GM12878 (cell line): ENCODE data around the gene CALML4. TPM values are rescaled to one million over a fixed set of nuclear protein-coding genes. Genes with fewer than 3 reads are reported as not detected.

Source experiments
- ATAC-seq: fragments of 200-7000 bp; cut with Tn5 transposase; 3 replicates; pipeline ENCODE4 v1.9.1; 2020; ENCODE audit warnings: mild to moderate bottlenecking, moderate library complexity
- BruUV-seq: library from RNA; stranded (reverse); fragments of 400-500 nt; replicated peaks from 2 replicates; lab custom pipeline; 2021; lab: Mats Ljungman, UMichigan
- CTCF ChIA-PET: fragments of 300-600 bp; sonication (Branson Sonifier 250); formaldehyde crosslinking; extraction: SDS; loops from one replicate; lab custom pipeline; 2021; ENCODE audit warnings: inconsistent platforms; lab: Yijun Ruan, JAX
- POLR2A ChIA-PET: fragments of 350-600 bp; formaldehyde crosslinking; extraction: SDS; loops from one replicate; lab custom pipeline; 2021; ENCODE audit warnings: inconsistent platforms; lab: Charles Lee
- RAD21 ChIA-PET: fragments of 300-600 bp; sonication (Branson Sonifier 250); formaldehyde crosslinking; loops from one replicate; lab custom pipeline; 2023; ENCODE audit warnings: antibody characterized with exemption; ENCODE audit not compliant: unreplicated experiment; lab: Charles Lee
- SMC1A ChIA-PET: fragments of 300-600 bp; sonication (Branson Sonifier 250); formaldehyde crosslinking; loops from one replicate; lab custom pipeline; 2023; ENCODE audit not compliant: unreplicated experiment, uncharacterized antibody; lab: Charles Lee
- DNase-seq: peaks from one replicate; pipeline ENCODE4 v3.0.0-alpha.2; 2011; ENCODE audit warnings: low read depth, low spot score
- FAIRE-seq: peaks from 3 replicates; lab custom pipeline; 2011; peaks lifted over from hg19 to GRCh38; lab: Jason Lieb, UNC
- H2AFZ ChIP-seq: 2 replicates; pipeline ENCODE4 v1.6.0; 2011; ENCODE audit warnings: low read depth, low read length, control low read depth; ENCODE audit not compliant: control insufficient read depth
- H3K27ac ChIP-seq: 2 replicates; pipeline ENCODE4 v1.5.1; 2011; ENCODE audit warnings: control low read depth; ENCODE audit not compliant: control insufficient read depth, insufficient read depth
- H3K27me3 ChIP-seq, 2 experiments: replicated peaks in 1 of 2; 2 replicates each; pipeline versions ENCODE4 v1.6.0 to v1.6.1; 2011; ENCODE audit warnings: low read length in 1 of 2; ENCODE audit not compliant: control insufficient read depth in 2 of 2, insufficient read depth in 2 of 2
- H3K36me3 ChIP-seq, 2 experiments: 2 replicates each; pipeline ENCODE4 v1.5.1; 2011; ENCODE audit warnings: low read length in 1 of 2; ENCODE audit not compliant: control insufficient read depth in 2 of 2, insufficient read depth in 2 of 2
- H3K4me1 ChIP-seq: 2 replicates; pipeline ENCODE4 v1.6.1; 2011; ENCODE audit warnings: mild to moderate bottlenecking, low read length, moderate library complexity, mixed read lengths; ENCODE audit not compliant: control insufficient read depth, insufficient read depth
- H3K4me2 ChIP-seq: 2 replicates; pipeline ENCODE4 v1.6.0; 2011; ENCODE audit warnings: control low read depth; ENCODE audit not compliant: control insufficient read depth, insufficient read depth
- H3K4me3 ChIP-seq: fragments of 200-600 bp; sonication (generic); 2 replicates; pipeline ENCODE4 v1.5.1; 2016
- H3K79me2 ChIP-seq: 2 replicates; pipeline ENCODE4 v1.6.0; 2011; ENCODE audit warnings: low read length; ENCODE audit not compliant: control insufficient read depth, insufficient read depth
- H3K9ac ChIP-seq: 2 replicates; pipeline ENCODE4 v1.8.0; 2011; ENCODE audit warnings: low read length, control low read depth, mixed read lengths; ENCODE audit not compliant: control insufficient read depth, insufficient read depth
- H3K9me3 ChIP-seq: replicated peaks from 3 replicates; pipeline ENCODE4 v1.5.1; 2011; ENCODE audit warnings: mild to moderate bottlenecking, low read length; ENCODE audit not compliant: control insufficient read depth, insufficient read depth
- H4K20me1 ChIP-seq: 2 replicates; pipeline ENCODE4 v1.6.0; 2011; ENCODE audit not compliant: control insufficient read depth, insufficient read depth
- BCL11A ChIP-seq: IDR thresholded peaks from 2 replicates; pipeline ENCODE4 v1.6.1; 2011; ENCODE audit warnings: low read depth, low read length
- BCLAF1 ChIP-seq: fragments of 450-650 bp; IDR thresholded peaks from 2 replicates; pipeline ENCODE4 v1.6.1; 2017; ENCODE audit warnings: antibody characterized with exemption, mild to moderate bottlenecking, moderate library complexity
- EGR1 ChIP-seq, 2 experiments: IDR thresholded peaks; 1 replicate in 1 of 2; 2 replicates in 1 of 2; pipeline ENCODE4 v1.6.1; 2011 to 2012; ENCODE audit warnings: low read depth in 2 of 2, low read length in 2 of 2, borderline replicate concordance in 1 of 2, mild to moderate bottlenecking in 1 of 2, moderate library complexity in 1 of 2
- JUNB ChIP-seq: IDR thresholded peaks from 2 replicates; pipeline ENCODE4 v1.6.1; 2016; ENCODE audit warnings: antibody characterized with exemption, mild to moderate bottlenecking
- NFYB ChIP-seq: IDR thresholded peaks from 2 replicates; pipeline ENCODE4 v1.6.1; 2011; ENCODE audit warnings: low read depth, mild to moderate bottlenecking, low read length, improper control_type of control experiment, moderate library complexity; ENCODE audit not compliant: insufficient read depth
- PAX5 ChIP-seq: IDR thresholded peaks from 2 replicates; pipeline ENCODE4 v1.6.1; 2011; ENCODE audit warnings: low read depth, low read length, borderline replicate concordance
- RFX5 ChIP-seq: IDR thresholded peaks from 2 replicates; pipeline ENCODE4 v1.6.1; 2011; ENCODE audit warnings: low read depth, low read length, improper control_type of control experiment
- SMAD1 ChIP-seq: fragments of 450-650 bp; IDR thresholded peaks from 2 replicates; pipeline ENCODE4 v1.6.1; 2018; ENCODE audit warnings: mild to moderate bottlenecking, low read depth; ENCODE audit not compliant: partially characterized antibody
- ZNF622 ChIP-seq: fragments of 450-650 bp; IDR thresholded peaks from 2 replicates; pipeline ENCODE4 v1.6.1; 2017; ENCODE audit warnings: mild to moderate bottlenecking, inconsistent platforms
- in situ Hi-C: fragments of 300-500 bp; cut with MboI; formaldehyde crosslinking; loops from 9 replicates; pipeline ENCODE4 v1.14.3; 2018; ENCODE audit warnings: mixed read lengths
- intact Hi-C: fragments of 100-400 bp; cut with micrococcal nuclease; formaldehyde crosslinking; loops from one replicate; pipeline ENCODE4 v1.14.2; 2022; ENCODE audit not compliant: unreplicated experiment
- polyA plus RNA-seq, 11 experiments: library from polyadenylated mRNA; depleted of rRNA in 4 of 11; unstranded in 6 of 11; stranded (reverse) in 5 of 11; fragments of >200 nt; fragmentation: Nextera tagmentation in 4 of 11; fragmentation: Illumina TruSeq in 1 of 11; extraction: Ambion mirVana in 4 of 11; extraction: Trizol in 1 of 11; gene quantifications; 1 replicate in 1 of 11; 2 replicates in 10 of 11; pipeline versions ENCODE4 v1.2.1 to v1.2.3, GENCODE V29; 2011 to 2016; ENCODE audit warnings: inconsistent platforms in 2 of 11, missing spikeins in 2 of 11, low read depth in 1 of 11
- total RNA-seq, 4 experiments: library from RNA; depleted of rRNA in 3 of 4; stranded (reverse); fragments of >200 nt in 3 of 4; fragmentation: Illumina TruSeq in 1 of 4; extraction: Trizol in 1 of 4; gene quantifications; 2 replicates each; pipeline versions ENCODE4 v1.2.1 to v1.2.3, GENCODE V29; 2013 to 2021

The CALML4 gene
- total and polyA plus RNA-seq, 10 of the 15 experiments (the other 5 are each of a cell fraction or from before 2014, with no cell fraction given), result 1.7 to 15.9 (median 5.1) TPM

- intact Hi-C loops, result no loop called here
- Histone ChIP-seq H3K9ac (no peak overlapping the region), H3K9me3 (no peaks in the 10 kb centered on the region), H3K4me3 (no peak overlapping the region), H3K27me3 (no peaks in the 10 kb centered on the region), H3K4me2 (no peak overlapping the region)
- TSS peak; percentile 3 for BruUV-seq
- CTCF ChIA-PET, result interaction anchor here (0.6 to 3.2 kb wide), 6 partner anchors 9 to 300 kb away, joined by 3 to 12 read pairs (median 4); no protein-coding TSS in a partner anchor
- TF ChIP-seq BCL11A (no peak), JUNB (no peak), EGR1 (IDR thresholded peaks at IDR 0.05; ENCODE audit: borderline replicate concordance in 1 of 2, low read depth in 2 of 2, low read length in 2 of 2) (no peak), NFYB (no peak), ZNF622 (no peak), BCLAF1 (no peak), PAX5 (no peak), SMAD1 (no peak), RFX5 (no peak)
- TF ChIP-seq, all 136 proteins: peak for 0
- Histone ChIP-seq H3K27ac (no peak overlapping the region), H3K79me2 (no peaks in the 10 kb centered on the region), H3K4me1 (no peaks in the 10 kb centered on the region), H3K36me3 (peaks cover 6 to 18% of the 10 kb centered on the region in 2 experiments), H2AFZ (no peak overlapping the region), H4K20me1 (no peaks in the 10 kb centered on the region)
- DNase-seq (no peak), ATAC-seq (no peak), FAIRE-seq (no peak)
- ChIA-PET SMC1A (interaction anchor here (0.7 to 2.8 kb wide), 8 partner anchors 8 to 382 kb away, joined by 3 to 14 read pairs (median 6); partner anchors contain the start of gene PIAS1), RAD21 (interaction anchor here (0.9 to 1.4 kb wide), 5 partner anchors 8 to 300 kb away, joined by 3 to 6 read pairs (median 4); no protein-coding TSS in a partner anchor), POLR2A (no interaction called here)
- in situ Hi-C loops, result no loop called here
These were observed 41.9 kb downstream of the CALML4 start for GRCh38 chr15:68163191-68163590.
